Gastroesophageal sphincter (tissue), 3 donors: Measurements from ENCODE around the gene TRDN.

ENCODE experiments used
- CTCF ChIP-seq, 4 experiments: fragments of 200-600 bp in 2 of 4; fragments of 450-650 bp in 2 of 4; sonication (generic) in 1 of 4; IDR thresholded peaks; one replicate each; pipeline ENCODE4 v1.5.1; 2017 to 2019; ENCODE audit warnings: antibody characterized with exemption in 4 of 4, mild to moderate bottlenecking in 2 of 4, moderate library complexity in 2 of 4
- EP300 ChIP-seq: sonication (generic); formaldehyde crosslinking; IDR thresholded peaks from one replicate; pipeline ENCODE4 v1.6.1; 2017; ENCODE audit warnings: antibody characterized with exemption, mild to moderate bottlenecking
- POLR2A ChIP-seq, 2 donors: fragments of 450-650 bp; IDR thresholded peaks; one replicate each; pipeline ENCODE4 v1.6.1; 2017; ENCODE audit warnings: antibody characterized with exemption in 2 of 2, mild to moderate bottlenecking in 2 of 2, moderate library complexity in 1 of 2
- POLR2AphosphoS5 ChIP-seq: sonication (generic); formaldehyde crosslinking; IDR thresholded peaks from one replicate; pipeline ENCODE4 v1.6.1; 2017; ENCODE audit warnings: antibody characterized with exemption

GRCh38 chr6:123668063-123668462 lies 31.3 kb upstream of the TRDN start:
- TF ChIP-seq CTCF (IDR thresholded peaks at IDR 0.05): no peak
- no peak for TF ChIP-seq POLR2A (IDR thresholded peaks at IDR 0.05)
- no peak for TF ChIP-seq POLR2AphosphoS5
- no peak for TF ChIP-seq EP300
